Thyroid gland (tissue), 4 donors: ENCODE measurements around the gene PHACTR1.

Experiments
- POLR2A ChIP-seq, 2 donors: fragments of 450-650 bp; IDR thresholded peaks; one replicate each; pipeline ENCODE4 v1.6.1; 2017; ENCODE audit warnings: antibody characterized with exemption in 2 of 2, mild to moderate bottlenecking in 2 of 2, moderate library complexity in 1 of 2
- TF ChIP-seq, protein P1 (sequence below), 6 experiments: fragments of 200-600 bp in 3 of 6; fragments of 450-650 bp in 3 of 6; sonication (generic) in 3 of 6; IDR thresholded peaks; one replicate each; pipeline ENCODE4 v1.5.1; 2016 to 2019; ENCODE audit warnings: antibody characterized with exemption in 6 of 6, mild to moderate bottlenecking in 2 of 6, inconsistent platforms in 1 of 6, moderate library complexity in 1 of 6

DNA sequence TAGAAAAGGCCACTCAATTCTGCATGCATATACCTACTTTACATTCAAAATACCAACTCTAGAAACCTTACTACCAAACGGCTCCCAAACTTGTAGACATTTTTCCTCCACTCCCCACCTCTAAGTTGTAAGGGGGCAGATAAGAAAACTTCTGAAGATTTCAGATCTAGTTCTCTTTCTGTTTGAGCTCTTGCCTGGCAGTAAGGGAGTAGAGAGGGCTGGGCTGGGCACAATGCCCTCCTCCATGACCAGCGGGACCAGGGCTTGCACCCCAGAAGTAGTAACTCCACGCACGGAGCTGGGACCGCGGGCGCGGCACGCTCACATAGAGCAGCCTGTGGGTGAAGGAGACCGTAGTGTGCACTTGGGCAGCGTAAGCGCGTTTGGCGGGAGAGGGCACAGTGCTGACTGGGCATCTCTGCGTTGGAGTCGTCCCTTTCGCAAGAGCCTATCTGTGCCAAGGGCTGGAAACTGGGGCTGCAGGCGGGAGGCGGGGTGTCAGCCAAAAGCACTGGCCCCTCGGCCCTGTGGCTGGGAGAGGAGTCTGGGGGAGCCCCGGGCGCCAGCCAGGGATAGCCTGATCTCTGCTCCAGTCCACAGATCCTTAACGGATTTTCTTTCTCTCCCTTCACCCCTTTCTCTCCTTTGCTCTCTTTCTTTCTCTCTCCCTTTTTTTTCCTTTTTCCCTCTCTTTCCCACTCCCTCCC lies 32.4 kb downstream of the PHACTR1 start:
- TF ChIP-seq, protein P1, sequence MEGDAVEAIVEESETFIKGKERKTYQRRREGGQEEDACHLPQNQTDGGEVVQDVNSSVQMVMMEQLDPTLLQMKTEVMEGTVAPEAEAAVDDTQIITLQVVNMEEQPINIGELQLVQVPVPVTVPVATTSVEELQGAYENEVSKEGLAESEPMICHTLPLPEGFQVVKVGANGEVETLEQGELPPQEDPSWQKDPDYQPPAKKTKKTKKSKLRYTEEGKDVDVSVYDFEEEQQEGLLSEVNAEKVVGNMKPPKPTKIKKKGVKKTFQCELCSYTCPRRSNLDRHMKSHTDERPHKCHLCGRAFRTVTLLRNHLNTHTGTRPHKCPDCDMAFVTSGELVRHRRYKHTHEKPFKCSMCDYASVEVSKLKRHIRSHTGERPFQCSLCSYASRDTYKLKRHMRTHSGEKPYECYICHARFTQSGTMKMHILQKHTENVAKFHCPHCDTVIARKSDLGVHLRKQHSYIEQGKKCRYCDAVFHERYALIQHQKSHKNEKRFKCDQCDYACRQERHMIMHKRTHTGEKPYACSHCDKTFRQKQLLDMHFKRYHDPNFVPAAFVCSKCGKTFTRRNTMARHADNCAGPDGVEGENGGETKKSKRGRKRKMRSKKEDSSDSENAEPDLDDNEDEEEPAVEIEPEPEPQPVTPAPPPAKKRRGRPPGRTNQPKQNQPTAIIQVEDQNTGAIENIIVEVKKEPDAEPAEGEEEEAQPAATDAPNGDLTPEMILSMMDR (IDR thresholded peaks at IDR 0.05): no peak
- TF ChIP-seq POLR2A (IDR thresholded peaks at IDR 0.05): no peak
